8988T (cell line): Measurements from ENCODE around the gene RMDN2.

ENCODE experiments used
- DNase-seq: peaks from one replicate; pipeline ENCODE4 v3.0.0; 2011

Gene RMDN2, protein sequence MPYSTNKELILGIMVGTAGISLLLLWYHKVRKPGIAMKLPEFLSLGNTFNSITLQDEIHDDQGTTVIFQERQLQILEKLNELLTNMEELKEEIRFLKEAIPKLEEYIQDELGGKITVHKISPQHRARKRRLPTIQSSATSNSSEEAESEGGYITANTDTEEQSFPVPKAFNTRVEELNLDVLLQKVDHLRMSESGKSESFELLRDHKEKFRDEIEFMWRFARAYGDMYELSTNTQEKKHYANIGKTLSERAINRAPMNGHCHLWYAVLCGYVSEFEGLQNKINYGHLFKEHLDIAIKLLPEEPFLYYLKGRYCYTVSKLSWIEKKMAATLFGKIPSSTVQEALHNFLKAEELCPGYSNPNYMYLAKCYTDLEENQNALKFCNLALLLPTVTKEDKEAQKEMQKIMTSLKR

DNA sequence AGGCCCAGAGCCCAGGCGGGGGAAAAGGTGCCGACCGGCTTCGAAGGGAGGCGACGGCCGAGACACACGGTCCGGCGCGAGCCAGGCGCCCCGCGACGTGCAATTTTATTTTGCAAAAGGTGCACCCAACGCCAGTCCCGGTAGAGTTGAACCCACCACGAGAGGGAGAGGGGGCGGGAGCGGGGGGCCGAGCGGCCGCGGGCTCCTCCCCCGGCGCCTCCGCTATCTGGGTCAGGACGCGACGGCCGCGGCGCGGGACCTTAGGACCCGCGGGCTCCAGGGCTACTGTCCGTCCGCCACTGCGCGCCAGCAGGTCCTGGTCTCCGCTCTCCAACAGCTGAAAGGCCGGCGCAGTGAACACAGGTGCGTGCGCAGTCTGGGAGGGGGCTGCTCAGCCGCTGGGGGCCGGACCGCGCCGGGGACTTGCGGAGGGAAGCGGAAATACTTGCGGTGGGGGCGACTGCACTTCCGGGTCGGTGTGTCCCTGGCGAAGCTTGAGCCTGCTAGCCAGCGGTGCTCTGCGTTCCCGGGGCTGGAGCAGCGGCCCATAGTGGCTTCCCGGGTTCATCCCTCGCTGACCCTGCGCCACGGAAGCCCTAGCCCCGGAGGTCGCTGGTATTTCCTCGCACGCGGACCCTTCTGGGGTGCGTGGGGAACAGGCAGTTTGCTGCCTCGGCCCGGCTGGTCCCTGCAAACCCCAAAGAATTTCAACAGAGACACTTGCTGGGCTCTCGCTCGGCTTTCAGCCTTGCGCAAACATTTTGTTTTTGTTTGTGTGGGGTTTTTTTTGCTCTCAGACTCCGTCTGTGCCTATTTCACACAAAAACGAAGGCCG, at the start of gene RMDN2:
TSS of gene RMDN2 (plus strand) at position 225 of the 835 bp plus-strand sequence. CDS start 3,991 bp downstream, outside the sequence.
- peak; percentile 71 for DNase-seq

DNA sequence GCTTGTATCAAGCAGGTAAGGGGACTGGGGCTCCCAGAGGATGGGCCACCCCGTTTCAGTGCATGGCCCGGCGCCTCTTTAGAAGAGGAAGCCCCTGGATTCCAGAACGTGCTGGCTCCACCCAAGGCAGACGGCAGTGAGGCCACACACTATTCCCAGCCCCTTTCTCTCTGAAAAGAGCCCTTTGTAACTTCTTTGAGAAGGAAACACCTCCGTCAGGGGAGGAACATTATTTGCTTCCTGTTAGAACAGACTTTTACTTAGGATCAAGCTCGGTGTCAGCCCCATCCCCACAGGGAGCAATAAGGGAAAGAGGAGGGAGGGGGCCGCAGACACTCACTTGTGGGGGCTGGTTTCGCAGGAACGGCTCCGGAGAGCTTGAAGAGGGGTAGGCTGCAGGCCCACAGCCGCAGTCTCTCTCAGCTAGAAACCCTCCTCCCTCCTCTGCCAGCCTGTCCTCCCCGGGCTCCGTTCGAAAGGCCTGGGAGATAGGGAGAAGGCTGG, 49.6 kb upstream of the RMDN2 start:
- no peak for DNase-seq

DNA sequence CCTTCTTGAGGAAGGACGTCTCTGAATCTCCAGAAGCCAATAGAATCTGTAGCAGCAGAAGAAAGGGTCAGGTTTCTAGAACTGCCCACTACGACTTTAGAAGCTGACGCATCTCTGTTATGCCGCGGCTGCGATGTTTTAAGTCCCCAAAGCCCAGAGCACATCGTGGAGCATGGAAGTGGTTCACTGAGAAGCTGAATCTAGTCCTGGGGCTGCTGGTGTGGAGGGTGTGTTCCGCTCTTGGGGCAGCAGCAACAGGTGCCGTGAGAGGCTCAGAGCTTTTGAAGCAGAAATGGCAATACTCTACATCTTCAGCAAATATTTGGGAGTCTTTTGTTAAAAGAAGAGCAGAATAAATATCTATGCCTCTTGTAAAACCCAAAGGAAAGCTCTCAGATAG, 48.9 kb upstream of the RMDN2 start:
- DNase-seq, result no peak

DNA sequence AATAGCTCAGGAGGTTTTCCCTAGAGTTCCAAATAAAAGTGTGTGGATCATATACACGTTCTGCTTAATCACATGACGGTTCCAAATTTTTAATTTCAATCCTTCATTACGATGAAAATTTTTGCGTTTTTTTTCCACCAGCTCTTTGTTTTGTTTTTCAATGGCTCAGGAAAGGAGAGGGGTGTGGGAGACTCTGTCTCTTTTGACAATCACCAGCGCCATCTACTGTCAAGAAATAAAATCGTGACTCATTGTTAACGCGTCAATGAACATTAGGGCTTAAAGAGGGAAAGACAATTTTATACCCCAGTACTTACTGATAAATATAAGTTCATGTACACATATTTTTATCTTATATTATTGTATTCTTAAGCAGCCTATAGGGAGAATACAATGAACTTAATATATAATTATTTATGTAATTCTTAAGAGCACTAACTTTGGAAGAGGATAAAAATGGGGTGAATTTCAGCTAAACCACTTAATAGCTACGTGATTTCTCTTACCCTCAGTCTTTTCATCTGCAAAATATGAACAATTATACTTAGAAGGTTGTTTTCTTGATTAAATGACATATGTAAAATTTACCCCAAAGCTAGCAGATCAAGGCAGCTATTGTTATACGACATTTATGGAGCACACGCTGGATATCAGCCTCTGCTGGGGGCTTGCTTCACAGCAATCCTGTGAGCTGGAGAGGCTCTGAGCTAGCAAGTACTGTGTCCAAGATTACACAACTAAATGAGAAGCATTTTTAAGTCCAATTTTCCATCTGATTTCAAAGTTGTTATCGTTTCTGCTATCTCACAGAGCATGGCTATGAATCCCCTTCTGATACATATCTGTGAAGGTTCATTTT, 47.4 kb upstream of the RMDN2 start:
- no peak for DNase-seq

DNA sequence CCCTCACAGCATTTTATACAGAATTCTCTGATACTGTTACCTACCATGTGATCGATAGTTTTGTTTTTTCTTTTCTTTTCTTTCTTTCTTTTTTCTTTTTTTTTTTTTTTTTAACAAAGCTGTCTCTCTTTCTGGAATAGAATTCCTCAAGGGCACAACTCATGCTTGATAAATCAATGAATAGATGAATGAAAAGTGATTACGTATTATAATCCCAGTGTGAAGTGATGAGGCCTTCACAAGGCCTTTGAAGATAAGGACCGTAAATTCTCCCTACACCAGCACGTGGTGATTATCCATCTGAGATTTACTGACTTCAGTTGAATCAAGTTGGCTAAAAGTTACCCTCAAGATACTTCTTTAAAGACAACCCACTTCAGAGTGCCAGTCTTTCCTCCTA, 46.6 kb upstream of the RMDN2 start:
- DNase-seq, result no peak

DNA sequence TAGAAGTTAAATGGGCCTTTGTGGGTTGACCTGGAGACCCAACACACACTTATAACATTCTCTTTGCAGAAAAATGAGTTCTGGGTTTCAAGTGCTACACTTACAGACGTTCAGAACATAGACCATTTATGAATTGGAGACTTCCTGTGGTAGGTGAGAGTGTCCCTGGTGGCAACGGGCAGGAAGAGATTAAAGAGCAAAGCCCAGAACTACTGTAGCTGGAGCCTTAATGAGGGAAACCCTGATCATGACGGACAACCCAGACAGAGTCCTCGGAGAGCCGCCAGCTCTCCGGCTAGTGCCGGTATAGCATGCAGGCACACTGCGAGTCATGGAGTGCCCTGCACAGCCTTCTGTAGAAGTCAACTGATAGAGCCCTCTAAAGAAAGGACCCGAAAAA, 44.5 kb upstream of the RMDN2 start:
- DNase-seq, result no peak

DNA sequence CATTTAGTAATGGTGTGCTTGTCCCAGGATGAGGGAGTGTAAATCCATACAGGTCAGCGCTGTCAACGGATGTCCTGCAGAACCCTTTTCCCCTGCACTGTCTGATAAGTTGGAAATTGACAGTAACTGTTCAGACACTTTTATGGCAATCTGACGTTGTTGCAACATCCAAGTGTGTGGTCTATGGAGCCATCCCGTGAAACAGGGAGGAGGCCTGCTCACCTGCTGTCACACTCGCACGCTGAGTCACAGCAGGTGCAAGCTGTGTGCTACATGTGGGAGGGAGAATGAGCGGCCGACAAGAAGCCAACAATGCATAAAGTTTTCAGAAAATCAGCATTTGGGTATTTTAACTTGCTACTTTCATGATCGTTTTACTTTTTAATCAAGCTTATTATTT, 43.7 kb upstream of the RMDN2 start:
- no peak for DNase-seq

DNA sequence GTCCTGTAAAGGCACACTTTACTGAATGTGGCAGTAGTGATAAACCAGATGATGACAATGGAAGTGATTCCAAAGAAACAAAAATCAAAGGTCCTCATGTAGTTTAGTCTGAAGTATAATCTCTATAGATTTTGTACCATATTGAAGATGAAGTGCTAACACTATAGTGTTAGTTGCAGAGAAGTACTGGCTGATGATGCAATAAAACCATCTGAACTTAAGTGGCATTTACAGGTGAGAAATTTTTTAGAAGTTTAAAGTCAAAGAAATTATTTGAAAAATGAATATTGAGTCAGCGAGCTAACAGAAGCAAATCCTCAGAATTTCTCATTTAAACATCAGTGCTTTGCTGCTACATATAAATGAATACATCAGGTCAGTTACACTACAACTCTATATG, 43.1 kb upstream of the RMDN2 start:
- DNase-seq, result no peak

- DNase-seq, result no peak
Observed at GRCh38 chr2:37883518-37883917, 41.6 kb upstream of the RMDN2 start.

GRCh38 chr2:37885329-37885993, 39.6 kb upstream of the RMDN2 start:
- no peak for DNase-seq

GRCh38 chr2:37886745-37887144, 38.3 kb upstream of the RMDN2 start:
- no peak for DNase-seq

DNA sequence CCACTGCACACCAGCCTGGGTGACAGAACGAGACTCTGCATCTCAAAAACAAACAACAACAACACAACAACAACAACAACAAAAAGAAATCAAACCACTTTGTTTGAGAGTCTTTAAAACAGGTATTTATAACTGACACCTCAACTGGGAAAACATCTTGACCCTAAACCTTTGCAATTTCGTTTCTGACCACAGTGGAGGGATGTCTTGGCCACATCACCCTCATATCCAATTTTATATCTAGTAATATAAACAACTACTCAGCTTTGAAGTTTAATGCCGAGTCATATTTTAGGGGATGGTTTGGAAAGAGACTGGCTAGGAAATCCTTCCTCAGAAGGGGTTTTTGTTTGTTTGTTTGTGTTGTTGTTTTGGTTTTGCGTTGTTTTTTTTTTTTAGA, 37.8 kb upstream of the RMDN2 start:
- no peak for DNase-seq

- DNase-seq, result peak; percentile 65
Observed at GRCh38 chr2:37890893-37891495, 34.1 kb upstream of the RMDN2 start.

DNA sequence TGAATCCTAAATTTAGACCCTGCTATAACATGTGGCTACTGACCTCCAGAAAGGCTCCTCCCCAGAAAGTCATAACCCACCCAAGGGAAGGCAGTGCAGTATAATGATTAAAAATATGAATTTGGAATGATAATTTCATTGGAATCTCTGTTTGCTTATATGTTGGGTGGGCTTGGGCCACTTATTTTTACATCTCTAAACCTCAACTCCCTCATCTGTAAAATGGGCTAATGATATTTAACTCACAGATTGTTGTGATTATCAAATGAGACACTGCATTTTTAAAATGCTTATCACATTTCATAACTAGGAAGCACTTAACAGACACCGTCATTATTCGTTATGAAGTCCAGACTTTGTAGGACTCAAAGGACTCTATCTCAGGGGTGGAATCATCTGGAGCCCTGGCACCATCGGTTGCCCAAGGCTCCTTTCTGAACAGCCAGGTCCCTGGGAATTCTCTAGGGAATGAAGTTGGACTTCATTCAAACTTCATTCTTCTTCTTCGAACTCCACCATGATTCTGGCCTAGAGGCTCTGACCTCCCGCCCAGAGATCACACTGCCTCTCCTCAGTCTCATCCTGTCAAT, 33.1 kb upstream of the RMDN2 start:
- no peak for DNase-seq

GRCh38 chr2:37892436-37893114, 32.5 kb upstream of the RMDN2 start:
- no peak for DNase-seq

GRCh38 chr2:37893327-37893726, 31.8 kb upstream of the RMDN2 start:
- no peak for DNase-seq

- no peak for DNase-seq
Observed at GRCh38 chr2:37894047-37894446, 31.0 kb upstream of the RMDN2 start.

DNA sequence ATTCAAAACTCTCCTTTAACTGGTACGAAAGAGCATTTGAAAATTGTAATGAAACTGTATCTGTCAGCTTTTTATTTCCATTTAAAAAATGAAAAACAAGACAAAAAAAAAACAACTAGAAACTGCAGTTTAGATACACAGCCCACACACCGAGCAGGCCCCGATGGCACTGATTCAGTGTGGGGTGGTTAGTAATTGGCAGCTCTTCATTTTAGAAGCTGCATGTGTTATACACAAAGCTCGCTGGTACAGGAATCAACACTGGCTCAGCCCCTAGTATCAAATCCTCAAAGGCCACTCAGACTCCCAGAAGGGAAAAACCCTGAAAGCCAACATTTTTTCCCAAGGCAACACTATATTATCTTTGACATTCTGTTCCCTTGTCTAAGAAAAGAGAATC, 30.5 kb upstream of the RMDN2 start:
- no peak for DNase-seq

GRCh38 chr2:37895140-37895539, 29.9 kb upstream of the RMDN2 start:
- no peak for DNase-seq

DNA sequence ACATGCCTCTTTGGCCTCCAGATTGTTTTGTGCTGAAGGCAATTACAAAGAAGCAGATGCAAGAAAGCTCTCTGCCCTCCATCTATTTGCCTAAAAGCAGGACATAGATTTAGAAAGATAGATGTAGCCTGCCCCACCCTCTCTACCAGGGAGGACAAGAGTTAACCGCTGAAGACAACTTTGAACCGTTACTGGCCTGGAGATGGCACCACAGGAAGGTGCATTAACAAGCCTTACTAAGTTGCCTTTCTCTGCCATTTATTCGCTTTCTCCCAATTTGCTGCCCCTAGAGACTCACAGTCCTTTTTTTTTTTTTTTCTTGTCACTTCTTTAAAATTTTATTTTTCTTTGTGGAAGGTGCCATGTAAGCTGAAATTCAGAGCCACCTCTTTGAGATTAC, 28.8 kb upstream of the RMDN2 start:
- no peak for DNase-seq

DNA sequence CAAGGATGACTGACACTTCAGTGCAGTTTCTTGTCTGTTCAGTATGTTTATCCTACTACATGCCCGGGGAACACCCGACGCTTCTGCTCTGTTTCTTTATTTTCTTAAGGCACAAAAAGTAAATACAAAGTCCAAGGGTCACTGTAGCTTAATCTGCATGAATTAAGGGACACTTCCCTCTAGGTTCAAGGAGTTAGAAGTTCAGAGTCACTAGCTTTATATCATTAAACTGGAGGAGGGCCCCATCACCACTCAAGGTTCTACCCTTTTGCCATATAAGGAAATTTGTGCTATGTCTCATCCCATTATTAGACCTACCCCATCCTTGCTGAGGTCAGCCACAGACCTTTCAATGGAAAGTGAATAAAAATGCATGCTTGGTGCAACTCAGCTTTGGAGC, 27.6 kb upstream of the RMDN2 start:
- no peak for DNase-seq
